Upper lobe of left lung (tissue), 6 donors: Measurements from ENCODE around the gene KCNMA1. TPM values are rescaled to one million over a fixed set of nuclear protein-coding genes. Genes with fewer than 3 reads are reported as not detected.

Experiments
- ATAC-seq, 2 donors: fragments of 200-7000 bp; cut with Tn5 transposase; one replicate each; pipeline ENCODE4 v1.9.1; 2022; ENCODE audit warnings: mild to moderate bottlenecking in 2 of 2, moderate library complexity in 2 of 2; ENCODE audit not compliant: low FRiP score in 2 of 2
- DNase-seq, 2 donors: peaks; one replicate each; pipeline ENCODE4 v3.0.0-alpha.2; 2019 to 2020
- H3K27ac ChIP-seq, 4 donors: fragments of 200-600 bp; sonication (generic); one replicate each; pipeline ENCODE4 v1.5.1; 2016 to 2019
- H3K27me3 ChIP-seq, 4 donors: fragments of 200-600 bp; sonication (generic); one replicate each; pipeline ENCODE4 v1.5.1; 2017 to 2019
- H3K36me3 ChIP-seq, 4 donors: fragments of 200-600 bp; sonication (generic); one replicate each; pipeline ENCODE4 v1.5.1; 2016 to 2019
- H3K4me1 ChIP-seq, 4 donors: fragments of 200-600 bp; sonication (generic); one replicate each; pipeline ENCODE4 v1.5.1; 2018 to 2019
- H3K4me3 ChIP-seq, 4 donors: fragments of 200-600 bp; sonication (generic); one replicate each; pipeline ENCODE4 v1.5.1; 2017 to 2019; ENCODE audit warnings: mild to moderate bottlenecking in 2 of 4, moderate library complexity in 1 of 4
- H3K9me3 ChIP-seq, 4 donors: fragments of 200-600 bp; sonication (generic); one replicate each; pipeline ENCODE4 v1.5.1; 2018 to 2019
- CTCF ChIP-seq, 6 experiments: fragments of 450-650 bp in 4 of 6; fragments of 200-600 bp in 2 of 6; sonication (generic) in 2 of 6; IDR thresholded peaks; one replicate each; pipeline ENCODE4 v1.5.1; 2016 to 2019; ENCODE audit warnings: antibody characterized with exemption in 6 of 6
- EP300 ChIP-seq, 4 donors: sonication (generic); formaldehyde crosslinking; IDR thresholded peaks; one replicate each; pipeline ENCODE4 v1.5.1; 2017; ENCODE audit warnings: antibody characterized with exemption in 4 of 4, control low read depth in 2 of 4
- POLR2A ChIP-seq, 4 donors: fragments of 450-650 bp; IDR thresholded peaks; one replicate each; pipeline ENCODE4 v1.5.1; 2016 to 2017; ENCODE audit warnings: antibody characterized with exemption in 4 of 4, mild to moderate bottlenecking in 2 of 4
- POLR2AphosphoS5 ChIP-seq, 2 donors: sonication (generic); formaldehyde crosslinking; IDR thresholded peaks; one replicate each; pipeline ENCODE4 v1.5.1; 2017; ENCODE audit warnings: antibody characterized with exemption in 2 of 2
- WGBS, 2 donors: methylation state at CpG; one replicate each; pipeline ENCODE4 v1.1.5; 2017 to 2018; 5-methylcytosine and 5-hydroxymethylcytosine counted together
- total RNA-seq, 6 donors: library from RNA; depleted of rRNA in 4 of 6; stranded (reverse); fragments of >200 nt in 4 of 6; gene quantifications; one replicate each; pipeline versions ENCODE4 v1.1.0 to v1.2.1, GENCODE V29; 2016 to 2021
- donor health status: DM: no; HTN: no; CAD: no; lungs with moderate emphysema.
- donor health status: DM: no; HTN: yes; CAD: no; lungs with severe emphysema.

Gene KCNMA1
- total RNA-seq, 6 donors from 2014 or later = 5.8 to 107 (median 22.0) TPM

- TF ChIP-seq POLR2A (IDR thresholded peaks at IDR 0.05) = no peak
- TF ChIP-seq CTCF (IDR thresholded peaks at IDR 0.05) = no peak
- no peak for TF ChIP-seq POLR2AphosphoS5 (IDR thresholded peaks at IDR 0.05)
- no peak for TF ChIP-seq EP300 (IDR thresholded peaks at IDR 0.05)
- no peaks in the 10 kb centered on the region for H3K36me3 ChIP-seq
- H3K4me3 ChIP-seq = no peak overlapping the region
- no peak for ATAC-seq
- peaks cover 0 to 5% (median 2%) of the 10 kb centered on the region in 4 donors for H3K4me1 ChIP-seq
- H3K9me3 ChIP-seq = no peaks in the 10 kb centered on the region
- no peaks in the 10 kb centered on the region for H3K27me3 ChIP-seq
- H3K27ac ChIP-seq = no peak overlapping the region
- DNase-seq = no peak
- WGBS, 2 donors = 91 to 93% methylated on average over 2 of the region's 2 CpGs
Observed at GRCh38 chr10:77510294-77510693, 127.3 kb downstream of the KCNMA1 start.

- H3K4me1 ChIP-seq = peaks cover 0 to 12% (median 2%) of the 10 kb centered on the region in 4 donors
- H3K9me3 ChIP-seq = no peaks in the 10 kb centered on the region
- DNase-seq = no peak
- no peak for TF ChIP-seq CTCF (IDR thresholded peaks at IDR 0.05)
- TF ChIP-seq POLR2A (IDR thresholded peaks at IDR 0.05) = no peak
- no peak for TF ChIP-seq EP300 (IDR thresholded peaks at IDR 0.05)
- TF ChIP-seq POLR2AphosphoS5 (IDR thresholded peaks at IDR 0.05) = no peak
- no peaks in the 10 kb centered on the region for H3K36me3 ChIP-seq
- no peak overlapping the region for H3K4me3 ChIP-seq
- 89% methylated on average over 6 of the region's 6 CpGs for WGBS, 2 donors
- no peak for ATAC-seq
- no peak overlapping the region for H3K27ac ChIP-seq
- no peaks in the 10 kb centered on the region for H3K27me3 ChIP-seq
Observed at GRCh38 chr10:77509391-77509790, 128.2 kb downstream of the KCNMA1 start.

GRCh38 chr10:77507291-77507880 is 130.2 kb downstream of the KCNMA1 start:
- Histone ChIP-seq H3K9me3 (no peaks in the 10 kb centered on the region), H3K4me1 (peaks cover 0 to 12% (median 2%) of the 10 kb centered on the region in 4 donors), H3K36me3 (no peaks in the 10 kb centered on the region), H3K27me3 (no peaks in the 10 kb centered on the region), H3K27ac (peak overlapping the region in 1 of 4 donors; percentile 70), H3K4me3 (no peak overlapping the region)
- DNase-seq (no peak), ATAC-seq (peak in 1 of 2 donors; percentile 79)
- 42 to 58% methylated on average over 5 of the region's 5 CpGs for WGBS, 2 donors
- no peak for TF ChIP-seq EP300 (IDR thresholded peaks at IDR 0.05)
- no peak for TF ChIP-seq POLR2AphosphoS5 (IDR thresholded peaks at IDR 0.05)
- TF ChIP-seq CTCF (IDR thresholded peaks at IDR 0.05) = no peak
- peak in 1 of 4 donors; percentile 32 for TF ChIP-seq POLR2A (IDR thresholded peaks at IDR 0.05)

GRCh38 chr10:77506517-77507200 is 130.9 kb downstream of the KCNMA1 start:
- Histone ChIP-seq H3K36me3 (no peaks in the 10 kb centered on the region), H3K27ac (peak overlapping the region in 1 of 4 donors; percentile 58), H3K27me3 (no peaks in the 10 kb centered on the region), H3K4me3 (no peak overlapping the region), H3K4me1 (peaks cover 0 to 12% (median 2%) of the 10 kb centered on the region in 4 donors), H3K9me3 (no peaks in the 10 kb centered on the region)
- 82 to 86% methylated on average over 3 of the region's 3 CpGs for WGBS, 2 donors
- TF ChIP-seq POLR2A (IDR thresholded peaks at IDR 0.05) = no peak
- TF ChIP-seq EP300 (IDR thresholded peaks at IDR 0.05) = no peak
- TF ChIP-seq POLR2AphosphoS5 (IDR thresholded peaks at IDR 0.05) = no peak
- DNase-seq (no peak), ATAC-seq (no peak)

GRCh38 chr10:77505431-77506334 is 131.9 kb downstream of the KCNMA1 start:
- DNase-seq = no peak
- Histone ChIP-seq H3K36me3 (no peaks in the 10 kb centered on the region), H3K9me3 (no peaks in the 10 kb centered on the region), H3K4me3 (no peak overlapping the region), H3K27ac (peak overlapping the region in 1 of 4 donors; percentile 58), H3K27me3 (no peaks in the 10 kb centered on the region), H3K4me1 (peaks cover 0 to 12% (median 2%) of the 10 kb centered on the region in 4 donors)
- ATAC-seq = peak in 1 of 2 donors; percentile 46
- WGBS, 2 donors = 40 to 72% methylated on average over 2 of the region's 2 CpGs
- TF ChIP-seq POLR2A (IDR thresholded peaks at IDR 0.05) (peak in 1 of 4 donors; percentile 26), POLR2AphosphoS5 (IDR thresholded peaks at IDR 0.05) (no peak)
